ENCODE data around the gene BANF1. TPM values are rescaled to one million over a fixed set of nuclear protein-coding genes. Genes with fewer than 3 reads are reported as not detected.
"Not testable (repeated sequence)": the region's sequence is repeated elsewhere in the genome, so short reads cannot be mapped to it uniquely, and the experiment has no call there.

BANF1 gene
- total RNA-seq, 1 donor from 2014 or later: 180 TPM

DNA sequence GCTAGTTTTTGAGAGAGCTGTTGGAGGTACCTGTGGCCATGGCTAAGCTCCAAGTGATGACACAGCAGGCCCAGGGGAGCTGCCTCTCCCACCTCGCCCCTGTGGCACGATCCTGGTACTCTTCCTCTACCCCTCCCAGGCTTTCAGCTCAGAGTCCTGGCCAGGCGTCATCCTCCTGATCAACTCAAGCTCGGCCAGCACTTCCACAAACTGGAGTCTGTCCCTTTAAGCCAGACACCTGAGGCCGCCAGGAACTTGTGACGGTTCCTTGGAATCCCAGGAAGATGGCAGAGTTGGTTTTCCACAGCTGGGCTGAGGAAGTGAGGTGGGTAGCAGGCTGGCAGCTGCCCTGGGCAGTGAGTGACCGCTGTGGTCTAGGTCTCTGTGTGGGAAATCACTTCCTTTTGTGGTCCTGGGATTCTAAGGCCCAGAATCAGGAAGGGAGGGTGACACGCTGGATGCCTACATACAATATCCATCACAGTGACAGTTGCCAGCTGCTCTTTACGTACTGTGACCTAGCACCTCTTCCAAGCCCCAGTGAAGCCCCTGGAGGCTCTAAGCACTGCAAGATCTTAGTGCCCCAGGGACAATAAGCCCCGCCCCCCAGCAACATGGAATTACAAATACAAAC, 6.3 kb downstream of the BANF1 start:
- H3K27ac Mint-ChIP-seq (ENCODE audit: unreplicated experiment): no peak overlapping the region
- peaks cover 6% of the 10 kb centered on the region for H3K79me2 ChIP-seq (ENCODE audit: insufficient read depth, low read length)

DNA sequence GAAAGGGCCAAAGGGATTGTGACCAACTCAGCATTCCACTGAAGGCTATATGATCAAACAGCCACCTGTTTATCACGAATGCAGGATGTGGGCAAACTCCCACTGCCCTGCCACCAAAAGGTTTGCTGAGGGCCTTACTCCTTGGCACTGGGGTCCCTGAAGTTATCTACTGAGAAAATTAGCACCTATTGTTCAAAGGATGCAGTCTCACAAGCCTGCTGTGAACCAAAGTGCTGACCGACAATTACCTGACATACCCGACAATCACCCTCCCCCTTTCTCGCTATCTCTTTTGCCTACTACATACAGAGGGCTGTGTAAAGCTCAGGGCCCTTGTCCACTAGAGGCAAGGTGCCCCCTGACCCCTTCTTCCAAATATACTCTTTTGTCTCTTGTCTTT, 7.7 kb downstream of the BANF1 start:
- H3K27me3 Mint-ChIP-seq (ENCODE audit: low read depth, unreplicated experiment); H3K4me3 Mint-ChIP-seq (ENCODE audit: unreplicated experiment); H3K4me3 ChIP-seq (ENCODE audit: insufficient read depth, low read depth, low read length); H3K27ac Mint-ChIP-seq (ENCODE audit: unreplicated experiment); H3K9ac ChIP-seq (ENCODE audit: low read length); FAIRE-seq; H3K27ac ChIP-seq (ENCODE audit: low read depth, low read length); H3K4me2 ChIP-seq (ENCODE audit: low read length); H2AFZ ChIP-seq (ENCODE audit: low read depth, low read length); H3K36me3 Mint-ChIP-seq (ENCODE audit: low read depth, unreplicated experiment); H4K20me1 ChIP-seq (ENCODE audit: insufficient read depth, low read length); H3K27me3 ChIP-seq (ENCODE audit: insufficient read depth, low read length); DNase-seq (ENCODE audit: low read depth); H3K4me1 Mint-ChIP-seq (ENCODE audit: low read depth, unreplicated experiment); H3K9me3 Mint-ChIP-seq (ENCODE audit: unreplicated experiment); H3K4me1 ChIP-seq (ENCODE audit: insufficient read depth, low read length); H3K36me3 ChIP-seq (ENCODE audit: insufficient read depth, low read length); H3K79me2 ChIP-seq (ENCODE audit: insufficient read depth, low read length); H3K9me3 ChIP-seq (ENCODE audit: insufficient read depth, low read depth, low read length): not testable (repeated sequence)

More for the DNA sequence above, 6.3 kb downstream of the BANF1 start:
- peaks cover 2% of the 10 kb centered on the region for H3K9me3 Mint-ChIP-seq (ENCODE audit: unreplicated experiment)
- Histone ChIP-seq H3K4me2 (ENCODE audit: low read length) (no peak overlapping the region), H3K27me3 (ENCODE audit: insufficient read depth, low read length) (peaks cover 3% of the 10 kb centered on the region), H3K9me3 (ENCODE audit: insufficient read depth, low read depth, low read length) (no peaks in the 10 kb centered on the region), H3K9ac (ENCODE audit: low read length) (no peak overlapping the region), H3K4me3 (ENCODE audit: insufficient read depth, low read depth, low read length) (no peak overlapping the region), H3K27ac (ENCODE audit: low read depth, low read length) (no peak overlapping the region), H3K4me1 (ENCODE audit: insufficient read depth, low read length) (peaks cover 8% of the 10 kb centered on the region), H3K36me3 (ENCODE audit: insufficient read depth, low read length) (peaks cover 9% of the 10 kb centered on the region), H2AFZ (ENCODE audit: low read depth, low read length) (no peak overlapping the region), H4K20me1 (ENCODE audit: insufficient read depth, low read length) (peaks cover 3% of the 10 kb centered on the region)
- DNase-seq (ENCODE audit: low read depth) (no peak), FAIRE-seq (no peak)
- peaks cover 3% of the 10 kb centered on the region for H3K36me3 Mint-ChIP-seq (ENCODE audit: low read depth, unreplicated experiment)
- no peak overlapping the region for H3K4me3 Mint-ChIP-seq (ENCODE audit: unreplicated experiment)
- H3K4me1 Mint-ChIP-seq (ENCODE audit: low read depth, unreplicated experiment): peaks cover 7% of the 10 kb centered on the region
- no peak for TF ChIP-seq CTCF (IDR thresholded peaks at IDR 0.05; ENCODE audit: insufficient read depth, low read depth, low read length)
- no peak for TF ChIP-seq EZH2 (IDR thresholded peaks at IDR 0.05; ENCODE audit: insufficient read depth, low read length)
- H3K27me3 Mint-ChIP-seq (ENCODE audit: low read depth, unreplicated experiment): peaks cover 3% of the 10 kb centered on the region

- Mint-ChIP-seq H3K27ac (ENCODE audit: unreplicated experiment) (no peak overlapping the region), H3K36me3 (ENCODE audit: low read depth, unreplicated experiment) (no peaks in the 10 kb centered on the region), H3K27me3 (ENCODE audit: low read depth, unreplicated experiment) (peaks cover 3% of the 10 kb centered on the region), H3K9me3 (ENCODE audit: unreplicated experiment) (peaks cover 2% of the 10 kb centered on the region), H3K4me3 (ENCODE audit: unreplicated experiment) (no peak overlapping the region), H3K4me1 (ENCODE audit: low read depth, unreplicated experiment) (peaks cover 12% of the 10 kb centered on the region)
- H3K4me2 ChIP-seq (ENCODE audit: low read length): peak overlapping the region; percentile 19
- no peaks in the 10 kb centered on the region for H3K9me3 ChIP-seq (ENCODE audit: insufficient read depth, low read depth, low read length)
- H2AFZ ChIP-seq (ENCODE audit: low read depth, low read length): no peak overlapping the region
- H3K79me2 ChIP-seq (ENCODE audit: insufficient read depth, low read length): no peaks in the 10 kb centered on the region
- H3K27ac ChIP-seq (ENCODE audit: low read depth, low read length): no peak overlapping the region
- FAIRE-seq (no peak), DNase-seq (ENCODE audit: low read depth) (peak; percentile 71)
- no peak overlapping the region for H3K9ac ChIP-seq (ENCODE audit: low read length)
- H4K20me1 ChIP-seq (ENCODE audit: insufficient read depth, low read length): no peaks in the 10 kb centered on the region
- no peak overlapping the region for H3K4me3 ChIP-seq (ENCODE audit: insufficient read depth, low read depth, low read length)
- H3K27me3 ChIP-seq (ENCODE audit: insufficient read depth, low read length): peaks cover 3% of the 10 kb centered on the region
- peaks cover 21% of the 10 kb centered on the region for H3K4me1 ChIP-seq (ENCODE audit: insufficient read depth, low read length)
- TF ChIP-seq EZH2 (IDR thresholded peaks at IDR 0.05; ENCODE audit: insufficient read depth, low read length) (peak; percentile 41), CTCF (IDR thresholded peaks at IDR 0.05; ENCODE audit: insufficient read depth, low read depth, low read length) (no peak)
- H3K36me3 ChIP-seq (ENCODE audit: insufficient read depth, low read length): no peaks in the 10 kb centered on the region
Observed at GRCh38 chr11:66011239-66011784, 9.0 kb downstream of the BANF1 start.

Data from astrocyte (in vitro differentiated cells and primary cell).